HEK293 (cell line): ENCODE results near the gene VWA3A.

Experiments used
- GFI1B ChIP-seq: fragments of 450-650 bp; formaldehyde crosslinking; IDR thresholded peaks from 2 replicates; pipeline ENCODE4 v1.5.1; 2016; ENCODE audit warnings: missing biosample characterization, missing genetic modification characterization
- ZBTB17 ChIP-seq: fragments of 450-650 bp; formaldehyde crosslinking; IDR thresholded peaks from 2 replicates; pipeline ENCODE4 v1.5.1; 2016; ENCODE audit warnings: missing biosample characterization, missing genetic modification characterization
- ZBTB7A ChIP-seq: fragments of 450-650 bp; formaldehyde crosslinking; IDR thresholded peaks from 2 replicates; pipeline ENCODE4 v1.5.1; 2016; ENCODE audit warnings: low read depth, missing biosample characterization, missing genetic modification characterization
- ZNF16 ChIP-seq: fragments of 450-650 bp; formaldehyde crosslinking; IDR thresholded peaks from 2 replicates; pipeline ENCODE4 v1.5.1; 2016; ENCODE audit warnings: low read depth, missing biosample characterization, missing genetic modification characterization
- ZNF549 ChIP-seq: fragments of 450-650 bp; IDR thresholded peaks from 2 replicates; pipeline ENCODE4 v1.5.1; 2018; ENCODE audit warnings: missing biosample characterization, missing genetic modification characterization, mild to moderate bottlenecking, inconsistent platforms, moderate library complexity
- TF ChIP-seq, protein P1 (sequence below): fragments of 450-650 bp; formaldehyde crosslinking; IDR thresholded peaks from 2 replicates; pipeline ENCODE4 v1.5.1; 2016; ENCODE audit warnings: missing biosample characterization, missing genetic modification characterization
- TF ChIP-seq, protein P2 (sequence below): sonication (generic); formaldehyde crosslinking; IDR thresholded peaks from 2 replicates; pipeline ENCODE4 v1.8.1; 2022; ENCODE audit warnings: mild to moderate bottlenecking, moderate library complexity, missing genetic modification reagents
- TF ChIP-seq, protein P3 (sequence below): fragments of 450-650 bp; formaldehyde crosslinking; IDR thresholded peaks from 2 replicates; pipeline ENCODE4 v1.5.1; 2016; ENCODE audit warnings: missing biosample characterization, missing genetic modification characterization, borderline replicate concordance
- TF ChIP-seq, protein P4 (sequence below): fragments of 450-650 bp; formaldehyde crosslinking; conservative IDR thresholded peaks from 2 replicates; pipeline ENCODE4 v1.5.1; 2016; ENCODE audit warnings: low read depth, missing biosample characterization, missing genetic modification characterization

DNA sequence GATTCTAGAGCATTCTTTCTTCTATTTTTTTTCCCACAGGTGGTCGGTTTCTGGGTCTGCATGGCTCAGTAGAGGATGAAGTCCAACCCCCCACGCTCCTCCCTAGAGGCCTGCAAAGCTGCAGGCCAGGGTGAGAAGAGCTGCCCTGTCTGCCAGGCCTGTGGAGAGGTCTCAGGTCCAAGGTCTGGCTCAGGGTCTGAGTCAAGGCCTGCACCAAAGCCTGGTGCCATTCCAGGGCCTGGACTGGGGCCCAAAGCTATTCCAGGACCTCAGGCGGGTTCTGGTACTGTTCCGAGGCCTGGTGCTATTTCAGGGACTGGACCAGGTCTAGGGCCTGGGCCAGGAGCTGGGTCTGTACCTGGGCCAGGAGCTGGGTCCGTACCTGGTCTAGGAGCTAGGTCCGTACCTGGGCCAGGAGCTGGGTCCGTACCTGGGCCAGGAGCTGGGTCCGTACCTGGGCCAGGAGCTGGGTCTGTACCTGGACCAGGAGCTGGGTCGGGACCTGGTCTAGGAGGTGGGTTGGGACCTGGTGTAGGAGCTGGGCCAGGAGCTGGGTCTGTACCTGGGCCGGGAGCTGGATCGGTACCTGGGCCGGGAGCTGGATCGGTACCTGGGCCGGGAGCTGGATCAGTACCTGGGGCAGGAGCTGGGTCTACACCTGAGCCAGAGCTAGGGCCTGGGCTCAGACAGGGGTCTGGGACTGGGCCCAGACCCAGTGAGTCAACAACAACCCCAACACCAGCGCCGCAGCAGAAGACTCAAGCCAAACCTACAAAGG, 73.4 kb downstream of the VWA3A start:
- TF ChIP-seq, protein P1, sequence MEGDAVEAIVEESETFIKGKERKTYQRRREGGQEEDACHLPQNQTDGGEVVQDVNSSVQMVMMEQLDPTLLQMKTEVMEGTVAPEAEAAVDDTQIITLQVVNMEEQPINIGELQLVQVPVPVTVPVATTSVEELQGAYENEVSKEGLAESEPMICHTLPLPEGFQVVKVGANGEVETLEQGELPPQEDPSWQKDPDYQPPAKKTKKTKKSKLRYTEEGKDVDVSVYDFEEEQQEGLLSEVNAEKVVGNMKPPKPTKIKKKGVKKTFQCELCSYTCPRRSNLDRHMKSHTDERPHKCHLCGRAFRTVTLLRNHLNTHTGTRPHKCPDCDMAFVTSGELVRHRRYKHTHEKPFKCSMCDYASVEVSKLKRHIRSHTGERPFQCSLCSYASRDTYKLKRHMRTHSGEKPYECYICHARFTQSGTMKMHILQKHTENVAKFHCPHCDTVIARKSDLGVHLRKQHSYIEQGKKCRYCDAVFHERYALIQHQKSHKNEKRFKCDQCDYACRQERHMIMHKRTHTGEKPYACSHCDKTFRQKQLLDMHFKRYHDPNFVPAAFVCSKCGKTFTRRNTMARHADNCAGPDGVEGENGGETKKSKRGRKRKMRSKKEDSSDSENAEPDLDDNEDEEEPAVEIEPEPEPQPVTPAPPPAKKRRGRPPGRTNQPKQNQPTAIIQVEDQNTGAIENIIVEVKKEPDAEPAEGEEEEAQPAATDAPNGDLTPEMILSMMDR (tag by site-specific recombination): no peak
- TF ChIP-seq, protein P2, sequence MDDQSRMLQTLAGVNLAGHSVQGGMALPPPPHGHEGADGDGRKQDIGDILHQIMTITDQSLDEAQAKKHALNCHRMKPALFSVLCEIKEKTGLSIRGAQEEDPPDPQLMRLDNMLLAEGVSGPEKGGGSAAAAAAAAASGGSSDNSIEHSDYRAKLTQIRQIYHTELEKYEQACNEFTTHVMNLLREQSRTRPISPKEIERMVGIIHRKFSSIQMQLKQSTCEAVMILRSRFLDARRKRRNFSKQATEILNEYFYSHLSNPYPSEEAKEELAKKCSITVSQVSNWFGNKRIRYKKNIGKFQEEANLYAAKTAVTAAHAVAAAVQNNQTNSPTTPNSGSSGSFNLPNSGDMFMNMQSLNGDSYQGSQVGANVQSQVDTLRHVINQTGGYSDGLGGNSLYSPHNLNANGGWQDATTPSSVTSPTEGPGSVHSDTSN (CRISPR knock-in tag): no peak
- TF ChIP-seq ZBTB7A (no peak), ZNF16 (tag by site-specific recombination) (no peak), GFI1B (tag by site-specific recombination) (no peak), ZNF549 (tag by site-specific recombination) (no peak), ZBTB17 (tag by site-specific recombination) (no peak)
- TF ChIP-seq, protein P3, sequence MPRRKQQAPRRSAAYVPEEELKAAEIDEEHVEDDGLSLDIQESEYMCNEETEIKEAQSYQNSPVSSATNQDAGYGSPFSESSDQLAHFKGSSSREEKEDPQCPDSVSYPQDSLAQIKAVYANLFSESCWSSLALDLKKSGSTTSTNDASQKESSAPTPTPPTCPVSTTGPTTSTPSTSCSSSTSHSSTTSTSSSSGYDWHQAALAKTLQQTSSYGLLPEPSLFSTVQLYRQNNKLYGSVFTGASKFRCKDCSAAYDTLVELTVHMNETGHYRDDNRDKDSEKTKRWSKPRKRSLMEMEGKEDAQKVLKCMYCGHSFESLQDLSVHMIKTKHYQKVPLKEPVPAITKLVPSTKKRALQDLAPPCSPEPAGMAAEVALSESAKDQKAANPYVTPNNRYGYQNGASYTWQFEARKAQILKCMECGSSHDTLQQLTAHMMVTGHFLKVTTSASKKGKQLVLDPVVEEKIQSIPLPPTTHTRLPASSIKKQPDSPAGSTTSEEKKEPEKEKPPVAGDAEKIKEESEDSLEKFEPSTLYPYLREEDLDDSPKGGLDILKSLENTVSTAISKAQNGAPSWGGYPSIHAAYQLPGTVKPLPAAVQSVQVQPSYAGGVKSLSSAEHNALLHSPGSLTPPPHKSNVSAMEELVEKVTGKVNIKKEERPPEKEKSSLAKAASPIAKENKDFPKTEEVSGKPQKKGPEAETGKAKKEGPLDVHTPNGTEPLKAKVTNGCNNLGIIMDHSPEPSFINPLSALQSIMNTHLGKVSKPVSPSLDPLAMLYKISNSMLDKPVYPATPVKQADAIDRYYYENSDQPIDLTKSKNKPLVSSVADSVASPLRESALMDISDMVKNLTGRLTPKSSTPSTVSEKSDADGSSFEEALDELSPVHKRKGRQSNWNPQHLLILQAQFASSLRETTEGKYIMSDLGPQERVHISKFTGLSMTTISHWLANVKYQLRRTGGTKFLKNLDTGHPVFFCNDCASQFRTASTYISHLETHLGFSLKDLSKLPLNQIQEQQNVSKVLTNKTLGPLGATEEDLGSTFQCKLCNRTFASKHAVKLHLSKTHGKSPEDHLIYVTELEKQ (tag by site-specific recombination): no peak
- TF ChIP-seq, protein P4, sequence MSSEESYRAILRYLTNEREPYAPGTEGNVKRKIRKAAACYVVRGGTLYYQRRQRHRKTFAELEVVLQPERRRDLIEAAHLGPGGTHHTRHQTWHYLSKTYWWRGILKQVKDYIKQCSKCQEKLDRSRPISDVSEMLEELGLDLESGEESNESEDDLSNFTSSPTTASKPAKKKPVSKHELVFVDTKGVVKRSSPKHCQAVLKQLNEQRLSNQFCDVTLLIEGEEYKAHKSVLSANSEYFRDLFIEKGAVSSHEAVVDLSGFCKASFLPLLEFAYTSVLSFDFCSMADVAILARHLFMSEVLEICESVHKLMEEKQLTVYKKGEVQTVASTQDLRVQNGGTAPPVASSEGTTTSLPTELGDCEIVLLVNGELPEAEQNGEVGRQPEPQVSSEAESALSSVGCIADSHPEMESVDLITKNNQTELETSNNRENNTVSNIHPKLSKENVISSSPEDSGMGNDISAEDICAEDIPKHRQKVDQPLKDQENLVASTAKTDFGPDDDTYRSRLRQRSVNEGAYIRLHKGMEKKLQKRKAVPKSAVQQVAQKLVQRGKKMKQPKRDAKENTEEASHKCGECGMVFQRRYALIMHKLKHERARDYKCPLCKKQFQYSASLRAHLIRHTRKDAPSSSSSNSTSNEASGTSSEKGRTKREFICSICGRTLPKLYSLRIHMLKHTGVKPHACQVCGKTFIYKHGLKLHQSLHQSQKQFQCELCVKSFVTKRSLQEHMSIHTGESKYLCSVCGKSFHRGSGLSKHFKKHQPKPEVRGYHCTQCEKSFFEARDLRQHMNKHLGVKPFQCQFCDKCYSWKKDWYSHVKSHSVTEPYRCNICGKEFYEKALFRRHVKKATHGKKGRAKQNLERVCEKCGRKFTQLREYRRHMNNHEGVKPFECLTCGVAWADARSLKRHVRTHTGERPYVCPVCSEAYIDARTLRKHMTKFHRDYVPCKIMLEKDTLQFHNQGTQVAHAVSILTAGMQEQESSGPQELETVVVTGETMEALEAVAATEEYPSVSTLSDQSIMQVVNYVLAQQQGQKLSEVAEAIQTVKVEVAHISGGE (tag by site-specific recombination): no peak
